ENCODE data around the gene VPS51. TPM values are rescaled to one million over a fixed set of nuclear protein-coding genes. Genes with fewer than 3 reads are reported as not detected.

Gene VPS51
- total and polyA plus RNA-seq, 10 of the 15 experiments (the other 5 are each of a cell fraction or from before 2014, with no cell fraction given) = 1.5 to 279 (median 53.2) TPM

DNA sequence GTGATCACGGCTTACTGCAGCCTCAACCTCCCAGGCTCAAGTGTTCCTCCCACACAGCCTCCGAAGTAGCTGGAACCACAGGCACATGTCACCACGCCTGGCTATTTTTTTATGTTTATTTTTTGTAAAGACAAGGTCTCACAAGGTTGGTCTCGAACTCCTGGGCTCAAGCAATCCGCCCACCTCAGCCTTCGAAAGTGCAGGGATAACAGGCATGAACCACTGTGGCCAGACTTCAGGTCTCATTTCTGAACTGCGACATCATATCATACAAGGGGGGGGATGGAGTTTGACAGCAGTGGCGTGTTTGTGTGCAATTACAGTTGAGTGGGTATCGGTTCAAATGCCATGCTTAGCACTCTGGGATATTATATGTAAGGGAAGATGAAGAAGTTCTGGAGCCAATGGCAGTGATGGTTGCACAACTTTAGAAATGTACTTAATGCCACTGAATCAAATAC is 44.6 kb upstream of the VPS51 start (continued):
- TF ChIP-seq, protein P1, sequence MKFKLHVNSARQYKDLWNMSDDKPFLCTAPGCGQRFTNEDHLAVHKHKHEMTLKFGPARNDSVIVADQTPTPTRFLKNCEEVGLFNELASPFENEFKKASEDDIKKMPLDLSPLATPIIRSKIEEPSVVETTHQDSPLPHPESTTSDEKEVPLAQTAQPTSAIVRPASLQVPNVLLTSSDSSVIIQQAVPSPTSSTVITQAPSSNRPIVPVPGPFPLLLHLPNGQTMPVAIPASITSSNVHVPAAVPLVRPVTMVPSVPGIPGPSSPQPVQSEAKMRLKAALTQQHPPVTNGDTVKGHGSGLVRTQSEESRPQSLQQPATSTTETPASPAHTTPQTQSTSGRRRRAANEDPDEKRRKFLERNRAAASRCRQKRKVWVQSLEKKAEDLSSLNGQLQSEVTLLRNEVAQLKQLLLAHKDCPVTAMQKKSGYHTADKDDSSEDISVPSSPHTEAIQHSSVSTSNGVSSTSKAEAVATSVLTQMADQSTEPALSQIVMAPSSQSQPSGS (IDR thresholded peaks at IDR 0.05; ENCODE audit: low read length) = peak; percentile 84; the same call in 1 of the 2 replicates
- TF ChIP-seq HDAC6 (IDR thresholded peaks at IDR 0.05; ENCODE audit: unreplicated experiment) (no peak), NFIC (IDR thresholded peaks at IDR 0.05; ENCODE audit: low read depth, low read length) (peak; percentile 72; the same call in 1 of the 2 replicates), HDAC2 (IDR thresholded peaks at IDR 0.05) (no peak), CHD1 (IDR thresholded peaks at IDR 0.05; ENCODE audit: low read depth, low read length) (no peak), CHD2 (IDR thresholded peaks at IDR 0.05; ENCODE audit: borderline replicate concordance, low read depth, low read length) (no peak), CEBPZ (IDR thresholded peaks at IDR 0.05; ENCODE audit: low read depth, low read length) (no peak), MXI1 (IDR thresholded peaks at IDR 0.05; ENCODE audit: low read depth, low read length) (no peak), ETV6 (conservative IDR thresholded peaks at IDR 0.05 in 1 of 2, IDR thresholded peaks at IDR 0.05 in 1 of 2; ENCODE audit: borderline replicate concordance in 1 of 2, low read depth in 1 of 2) (0 out of 4 replicates have a peak, but pooled peaks of 1 of the 2 experiments have one; percentile 35), NR2C1 (IDR thresholded peaks at IDR 0.05) (no peak)
- TF ChIP-seq, protein P2, sequence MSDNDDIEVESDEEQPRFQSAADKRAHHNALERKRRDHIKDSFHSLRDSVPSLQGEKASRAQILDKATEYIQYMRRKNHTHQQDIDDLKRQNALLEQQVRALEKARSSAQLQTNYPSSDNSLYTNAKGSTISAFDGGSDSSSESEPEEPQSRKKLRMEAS (IDR thresholded peaks at IDR 0.05; ENCODE audit: low read depth, low read length) = no peak
- TF ChIP-seq, protein P3, sequence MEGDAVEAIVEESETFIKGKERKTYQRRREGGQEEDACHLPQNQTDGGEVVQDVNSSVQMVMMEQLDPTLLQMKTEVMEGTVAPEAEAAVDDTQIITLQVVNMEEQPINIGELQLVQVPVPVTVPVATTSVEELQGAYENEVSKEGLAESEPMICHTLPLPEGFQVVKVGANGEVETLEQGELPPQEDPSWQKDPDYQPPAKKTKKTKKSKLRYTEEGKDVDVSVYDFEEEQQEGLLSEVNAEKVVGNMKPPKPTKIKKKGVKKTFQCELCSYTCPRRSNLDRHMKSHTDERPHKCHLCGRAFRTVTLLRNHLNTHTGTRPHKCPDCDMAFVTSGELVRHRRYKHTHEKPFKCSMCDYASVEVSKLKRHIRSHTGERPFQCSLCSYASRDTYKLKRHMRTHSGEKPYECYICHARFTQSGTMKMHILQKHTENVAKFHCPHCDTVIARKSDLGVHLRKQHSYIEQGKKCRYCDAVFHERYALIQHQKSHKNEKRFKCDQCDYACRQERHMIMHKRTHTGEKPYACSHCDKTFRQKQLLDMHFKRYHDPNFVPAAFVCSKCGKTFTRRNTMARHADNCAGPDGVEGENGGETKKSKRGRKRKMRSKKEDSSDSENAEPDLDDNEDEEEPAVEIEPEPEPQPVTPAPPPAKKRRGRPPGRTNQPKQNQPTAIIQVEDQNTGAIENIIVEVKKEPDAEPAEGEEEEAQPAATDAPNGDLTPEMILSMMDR (IDR thresholded peaks at IDR 0.05 in 2 of 3, conservative IDR thresholded peaks at IDR 0.05 in 1 of 3; ENCODE audit: control insufficient read depth in 2 of 3, extremely low read depth in 1 of 3, insufficient read depth in 1 of 3, low read depth in 3 of 3, low read length in 3 of 3) = no peak

All from GM12878 (cell line).